Loucy (cell line): Measurements from ENCODE around the gene SUSD6.

Experiments used
- EZH2phosphoT487 ChIP-seq: fragments of 200-600 bp; IDR thresholded peaks from 2 replicates; pipeline ENCODE4 v1.6.1; 2018; ENCODE audit warnings: antibody characterized with exemption, mild to moderate bottlenecking, moderate library complexity, borderline replicate concordance
- TF ChIP-seq, protein P1 (sequence below): fragments of 200-600 bp; sonication (generic); conservative IDR thresholded peaks from 2 replicates; pipeline ENCODE4 v1.5.1; 2014; ENCODE audit warnings: mild to moderate bottlenecking, antibody characterized with exemption, low read length

DNA sequence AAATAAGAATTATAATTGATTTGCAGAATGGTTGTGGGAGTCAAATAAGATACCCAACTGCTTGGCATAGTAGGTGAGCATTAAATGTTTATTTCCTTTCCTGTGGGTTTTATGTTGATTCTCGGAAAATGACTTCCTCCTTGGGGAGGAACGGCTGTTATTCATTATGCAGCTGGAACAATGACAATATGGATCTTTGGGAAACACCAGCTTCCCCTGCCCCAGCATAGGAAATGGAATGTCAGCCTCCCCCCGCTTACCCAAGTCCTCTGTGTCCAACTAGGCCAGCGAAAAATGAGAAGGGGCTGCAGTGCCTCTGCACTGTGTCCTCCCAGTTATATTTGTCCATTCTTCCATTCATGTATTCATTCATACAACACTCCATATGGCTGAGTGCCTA is 25.0 kb upstream of the SUSD6 start:
- TF ChIP-seq, protein P1, sequence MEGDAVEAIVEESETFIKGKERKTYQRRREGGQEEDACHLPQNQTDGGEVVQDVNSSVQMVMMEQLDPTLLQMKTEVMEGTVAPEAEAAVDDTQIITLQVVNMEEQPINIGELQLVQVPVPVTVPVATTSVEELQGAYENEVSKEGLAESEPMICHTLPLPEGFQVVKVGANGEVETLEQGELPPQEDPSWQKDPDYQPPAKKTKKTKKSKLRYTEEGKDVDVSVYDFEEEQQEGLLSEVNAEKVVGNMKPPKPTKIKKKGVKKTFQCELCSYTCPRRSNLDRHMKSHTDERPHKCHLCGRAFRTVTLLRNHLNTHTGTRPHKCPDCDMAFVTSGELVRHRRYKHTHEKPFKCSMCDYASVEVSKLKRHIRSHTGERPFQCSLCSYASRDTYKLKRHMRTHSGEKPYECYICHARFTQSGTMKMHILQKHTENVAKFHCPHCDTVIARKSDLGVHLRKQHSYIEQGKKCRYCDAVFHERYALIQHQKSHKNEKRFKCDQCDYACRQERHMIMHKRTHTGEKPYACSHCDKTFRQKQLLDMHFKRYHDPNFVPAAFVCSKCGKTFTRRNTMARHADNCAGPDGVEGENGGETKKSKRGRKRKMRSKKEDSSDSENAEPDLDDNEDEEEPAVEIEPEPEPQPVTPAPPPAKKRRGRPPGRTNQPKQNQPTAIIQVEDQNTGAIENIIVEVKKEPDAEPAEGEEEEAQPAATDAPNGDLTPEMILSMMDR, result no peak
- no peak for TF ChIP-seq EZH2phosphoT487
